ENCODE measurements around the gene COL23A1.
"Not testable (repeated sequence)": the region's sequence is repeated elsewhere in the genome, so short reads cannot be mapped to it uniquely, and the experiment has no call there.

COL23A1 gene

GRCh38 chr5:178230879-178231538, 359.2 kb downstream of the COL23A1 start:
- DNase-seq (ENCODE audit: low read depth, low spot score), result no peak

- DNase-seq (ENCODE audit: low read depth, low spot score), result no peak
Measured at GRCh38 chr5:178229861-178230260, 360.3 kb downstream of the COL23A1 start.

- DNase-seq (ENCODE audit: low read depth, low spot score), result not testable (repeated sequence)
Measured at GRCh38 chr5:178229111-178229510, 361.1 kb downstream of the COL23A1 start.

GRCh38 chr5:178228609-178229008, 361.6 kb downstream of the COL23A1 start:
- DNase-seq (ENCODE audit: low read depth, low spot score), result no peak

DNA sequence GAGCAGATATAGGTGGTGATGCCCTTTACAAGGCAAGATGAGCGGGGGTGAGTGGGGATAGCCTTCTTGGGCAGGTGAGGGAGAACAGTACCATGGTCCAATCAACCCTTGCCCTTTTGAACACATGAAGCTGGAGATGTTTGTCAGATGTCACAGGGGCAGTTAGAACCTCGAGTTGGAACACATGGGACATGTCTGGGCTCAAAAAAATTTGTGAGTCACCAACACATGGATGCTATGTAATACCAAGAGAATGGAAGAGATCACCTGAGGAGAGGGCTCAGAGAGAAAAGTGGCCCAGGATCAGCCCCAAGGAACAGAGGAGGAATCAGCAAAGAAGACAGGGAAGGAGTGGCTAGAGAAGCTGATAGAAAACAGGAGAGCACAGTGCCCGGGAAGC, 362.3 kb downstream of the COL23A1 start:
- DNase-seq (ENCODE audit: low read depth, low spot score), result no peak

DNA sequence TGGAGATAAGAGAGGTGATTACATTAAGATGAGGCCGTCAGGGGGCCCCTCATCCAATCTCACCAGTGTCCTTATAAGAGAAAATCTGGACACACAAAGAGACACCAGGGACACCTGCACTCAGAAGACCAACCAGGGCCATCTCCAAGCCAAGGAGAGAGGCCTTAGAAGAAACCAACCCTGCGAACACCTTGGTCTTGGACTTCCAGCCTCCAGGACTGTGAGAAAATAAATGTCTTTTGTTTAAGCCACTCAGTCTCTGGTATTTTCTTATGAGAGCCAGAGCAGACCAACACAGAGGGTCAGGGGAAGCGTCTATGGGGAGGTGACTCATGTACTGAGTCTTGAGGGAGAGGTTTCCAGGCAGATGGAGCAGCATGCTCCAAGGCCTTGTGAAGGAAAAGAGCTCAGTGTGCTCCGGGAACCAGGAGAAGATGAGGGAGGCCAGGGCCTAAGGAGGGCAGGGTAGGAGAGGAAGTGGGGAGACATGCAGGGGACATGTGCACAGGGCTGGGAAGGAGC, 363.0 kb downstream of the COL23A1 start:
- DNase-seq (ENCODE audit: low read depth, low spot score), result no peak

DNA sequence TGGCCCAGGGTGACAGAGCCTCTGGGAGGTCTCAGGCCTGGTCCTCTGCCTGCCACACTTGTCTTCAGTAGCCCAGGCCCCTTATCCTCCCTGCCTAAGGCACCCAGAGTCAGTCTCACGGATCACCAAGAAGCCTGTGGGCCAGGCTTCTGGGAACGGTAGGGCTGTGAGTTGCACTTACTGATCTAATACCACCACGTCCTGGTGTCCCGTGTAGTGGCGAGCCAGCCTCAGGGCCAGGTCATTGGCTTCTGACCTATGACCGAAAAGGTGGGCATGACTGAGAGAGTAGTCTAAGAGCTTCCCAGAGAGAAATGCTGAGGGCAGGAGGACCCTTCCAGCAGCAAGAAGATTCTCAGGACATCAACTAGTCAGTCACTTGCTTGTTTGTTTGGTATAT, 365.0 kb downstream of the COL23A1 start:
- no peak for DNase-seq (ENCODE audit: low read depth, low spot score)

- no peak for DNase-seq (ENCODE audit: low read depth, low spot score)
Measured at GRCh38 chr5:178224403-178224802, 365.8 kb downstream of the COL23A1 start.

DNA sequence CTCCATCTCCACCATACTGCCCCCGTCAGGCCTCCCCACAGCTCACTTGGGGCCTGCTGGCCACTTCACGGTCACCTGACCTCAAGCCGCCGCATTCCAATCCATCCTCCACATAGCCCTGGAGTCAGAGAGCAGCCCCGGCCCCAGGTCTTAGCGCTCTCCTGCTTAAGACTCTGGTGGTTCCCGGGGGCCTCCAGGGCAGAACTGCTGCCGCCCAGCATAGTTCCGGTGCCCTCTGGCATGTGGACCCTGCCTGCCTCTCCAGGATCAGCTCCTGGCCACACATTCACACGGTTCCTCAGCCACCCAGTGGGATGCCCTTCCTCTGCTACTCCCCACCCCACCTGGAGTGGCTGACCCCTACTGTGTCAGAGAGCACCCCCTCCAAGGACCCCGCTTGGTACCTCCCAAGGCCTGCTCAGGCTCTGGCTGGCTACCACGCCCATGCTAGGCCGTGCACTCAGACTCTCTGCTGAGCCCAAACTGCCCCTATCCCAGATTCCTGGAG, 366.3 kb downstream of the COL23A1 start:
- DNase-seq (ENCODE audit: low read depth, low spot score), result peak; percentile 92

DNA sequence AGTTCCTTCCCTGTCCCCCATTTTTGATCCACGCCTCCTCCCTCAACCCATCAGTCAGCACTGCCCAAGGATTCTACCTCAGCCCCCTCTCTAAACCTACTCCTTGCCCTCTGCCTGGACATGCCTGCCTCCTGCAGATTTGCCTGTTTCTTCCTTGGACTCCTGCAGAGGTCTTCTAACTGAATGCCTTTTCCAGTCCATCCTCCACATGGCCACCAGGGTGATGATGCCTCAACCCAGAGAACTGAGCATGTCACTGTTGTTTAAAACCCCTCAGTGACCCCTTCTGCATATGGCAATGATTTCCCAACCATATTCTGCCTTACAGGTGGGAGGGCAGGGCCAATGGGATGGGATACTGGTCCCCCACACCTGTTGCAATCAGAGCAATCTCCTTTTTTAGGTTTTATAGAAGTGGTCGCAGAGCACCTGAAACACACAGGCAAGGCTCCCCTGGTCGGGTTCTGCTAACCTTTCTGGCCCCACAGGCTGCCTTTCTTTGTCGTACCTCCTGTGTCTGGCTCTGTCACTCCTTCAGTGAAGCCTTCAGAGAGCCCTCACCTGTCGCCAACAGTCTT, 366.9 kb downstream of the COL23A1 start:
- no peak for DNase-seq (ENCODE audit: low read depth, low spot score)

DNA sequence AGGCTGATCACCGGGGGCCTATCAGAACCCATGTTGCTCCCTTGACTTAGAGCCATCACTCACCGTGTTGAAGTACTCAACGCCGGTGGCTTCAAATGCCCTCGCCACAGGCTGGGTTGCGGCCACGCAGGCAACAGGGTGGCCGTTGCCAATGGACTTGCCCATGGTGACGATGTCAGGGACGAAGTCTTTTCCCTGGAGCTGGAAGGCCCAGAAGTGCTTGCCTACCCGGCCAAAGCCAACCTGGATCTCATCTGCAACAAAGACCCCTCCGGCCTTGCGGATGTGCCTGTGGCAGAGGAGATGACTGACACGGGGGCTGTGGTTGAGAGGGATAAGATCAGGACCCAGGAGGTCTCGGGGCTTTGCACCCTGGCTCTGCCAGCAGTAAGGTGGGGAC, 367.9 kb downstream of the COL23A1 start:
- no peak for DNase-seq (ENCODE audit: low read depth, low spot score)

DNA sequence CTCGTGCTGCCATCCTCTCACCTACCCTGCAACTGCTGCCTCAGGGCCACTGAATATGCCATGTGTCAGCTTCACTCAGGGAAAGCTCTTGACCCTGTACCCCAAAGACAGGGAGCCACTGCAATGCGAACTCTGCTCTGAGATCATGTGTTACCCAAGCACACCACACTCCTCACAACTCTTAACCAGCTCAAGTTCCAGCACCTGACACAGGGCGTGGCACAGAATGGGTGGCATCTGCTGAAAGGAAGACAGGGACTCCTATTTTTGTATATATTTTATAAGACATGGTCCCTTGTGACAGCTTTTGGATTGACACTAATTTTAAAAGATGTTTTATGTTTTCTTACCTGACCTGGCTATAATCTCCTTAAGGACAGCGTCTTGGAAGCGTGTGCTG, 368.3 kb downstream of the COL23A1 start:
- DNase-seq (ENCODE audit: low read depth, low spot score), result no peak

DNA sequence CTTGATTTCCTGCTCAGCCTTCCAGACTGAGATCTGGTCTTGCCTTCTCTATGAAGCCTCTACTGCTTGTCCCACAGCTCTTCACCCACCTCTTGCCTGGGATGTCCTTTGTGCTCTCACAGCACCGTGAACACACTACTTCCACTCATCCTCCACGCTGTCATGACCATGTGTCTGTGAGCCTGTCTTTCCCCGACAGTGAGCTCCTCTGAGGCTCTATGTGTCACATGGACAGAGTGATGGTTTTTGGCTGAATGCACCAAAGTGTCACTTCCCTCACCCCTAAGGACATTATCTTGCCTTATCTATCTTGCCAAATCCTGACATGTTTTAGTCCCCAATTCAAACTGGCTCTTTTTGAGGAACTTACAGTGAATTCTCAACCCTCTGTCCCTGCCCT, 368.9 kb downstream of the COL23A1 start:
- DNase-seq (ENCODE audit: low read depth, low spot score), result no peak

- DNase-seq (ENCODE audit: low read depth, low spot score), result no peak
Measured at GRCh38 chr5:178218827-178219226, 371.4 kb downstream of the COL23A1 start.

DNA sequence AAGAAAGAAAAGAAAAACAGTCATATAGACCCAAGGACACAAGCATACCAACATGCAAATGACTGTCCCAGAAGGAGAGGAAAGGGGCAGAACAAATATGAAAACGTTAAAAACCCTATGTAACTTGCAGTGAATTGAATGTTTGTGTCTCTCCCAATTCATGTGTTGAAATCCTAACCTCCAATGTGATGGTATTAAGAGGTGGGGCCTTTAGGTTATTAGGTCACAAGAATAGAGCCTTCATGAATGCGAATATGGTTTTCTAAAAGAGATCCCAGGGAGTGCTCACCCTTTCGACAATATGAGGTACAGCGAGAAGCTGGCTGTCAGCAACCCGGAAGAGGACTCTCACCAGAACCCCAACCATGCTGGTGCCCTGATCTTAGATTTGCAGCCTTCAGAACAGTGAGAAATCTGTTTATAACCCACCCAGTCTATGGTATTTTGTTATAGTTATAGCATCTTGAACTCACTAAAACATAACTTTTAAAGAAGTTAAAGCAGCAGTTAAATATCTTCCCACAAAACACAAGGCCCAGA, 371.9 kb downstream of the COL23A1 start:
- no peak for DNase-seq (ENCODE audit: low read depth, low spot score)

- no peak for DNase-seq (ENCODE audit: low read depth, low spot score)
Measured at GRCh38 chr5:178216779-178217178, 373.4 kb downstream of the COL23A1 start.

- no peak for DNase-seq (ENCODE audit: low read depth, low spot score)
Measured at GRCh38 chr5:178216088-178216534, 374.1 kb downstream of the COL23A1 start.

DNA sequence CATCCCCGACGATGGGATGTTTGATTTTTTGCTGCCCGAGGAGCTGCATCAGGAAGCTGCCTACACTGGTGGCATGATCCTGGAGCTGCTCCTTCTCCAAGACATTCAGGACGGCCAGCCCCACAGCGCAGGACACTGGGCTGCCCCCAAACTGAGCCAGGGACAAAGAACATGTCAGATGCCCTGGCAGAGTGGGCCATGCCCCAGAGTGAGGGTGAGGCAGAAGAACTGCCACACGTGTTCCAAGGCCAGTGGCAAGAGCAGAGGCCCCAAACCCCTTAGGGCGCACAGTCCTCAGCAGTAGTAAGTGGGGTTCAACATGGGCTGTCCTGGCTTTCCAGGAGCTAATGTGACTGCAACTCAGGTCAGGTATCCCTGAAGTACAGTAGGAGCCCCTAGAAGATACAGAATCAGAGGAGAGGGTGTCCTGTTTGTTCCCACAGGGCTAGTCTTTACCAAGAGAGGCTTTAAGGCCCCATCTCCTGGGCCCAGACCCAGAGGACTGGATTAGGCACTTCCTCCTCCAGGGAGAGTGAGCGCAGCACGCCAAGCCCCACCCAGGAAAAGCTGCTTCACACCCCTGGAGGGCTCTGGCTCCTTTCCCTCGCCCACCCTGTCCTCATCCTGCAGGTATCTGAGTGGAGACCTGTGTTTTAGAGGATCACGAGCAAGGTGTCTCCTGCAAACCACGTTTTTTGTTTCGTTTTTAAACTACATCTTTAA, 374.8 kb downstream of the COL23A1 start:
- DNase-seq (ENCODE audit: low read depth, low spot score), result no peak

- no peak for DNase-seq (ENCODE audit: low read depth, low spot score)
Measured at GRCh38 chr5:178214160-178214803, 375.9 kb downstream of the COL23A1 start.

- DNase-seq (ENCODE audit: low read depth, low spot score), result peak; percentile 48
Measured at GRCh38 chr5:178213748-178214151, 376.4 kb downstream of the COL23A1 start.

DNA sequence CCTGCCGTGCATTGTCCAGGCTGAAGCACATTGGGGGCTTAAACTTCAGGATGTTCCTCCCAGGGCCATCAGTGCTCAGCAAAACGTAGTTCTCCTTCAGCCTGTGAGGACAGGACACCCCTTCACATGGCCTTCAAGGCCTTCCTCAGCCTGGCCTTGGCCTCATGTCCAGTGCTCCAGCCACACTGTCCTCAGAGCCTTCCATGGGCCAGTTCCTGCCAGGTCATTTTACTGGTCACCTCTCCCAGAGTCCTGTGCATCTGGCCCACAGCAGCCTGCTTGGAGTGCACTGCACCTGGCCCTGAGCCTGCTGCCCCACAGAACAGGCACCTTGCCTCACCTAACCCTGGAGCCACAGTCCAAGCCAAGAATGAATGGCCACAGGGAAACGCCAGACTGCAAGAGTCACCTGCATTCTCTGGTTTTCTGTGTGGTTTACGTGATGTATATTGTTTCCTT, 377.2 kb downstream of the COL23A1 start:
- no peak for DNase-seq (ENCODE audit: low read depth, low spot score)
